Testis (tissue), 2 donors: ENCODE data around the gene LRP1B.

Source experiments
- CTCF ChIP-seq, 3 experiments: fragments of 450-650 bp in 2 of 3; fragments of 200-600 bp in 1 of 3; sonication (generic) in 1 of 3; IDR thresholded peaks; one replicate each; pipeline ENCODE4 v1.5.1; 2016 to 2019; ENCODE audit warnings: antibody characterized with exemption in 3 of 3, mild to moderate bottlenecking in 2 of 3, moderate library complexity in 1 of 3
- POLR2A ChIP-seq: fragments of 450-650 bp; IDR thresholded peaks from one replicate; pipeline ENCODE4 v1.6.1; 2017; ENCODE audit warnings: antibody characterized with exemption, mild to moderate bottlenecking, moderate library complexity

- TF ChIP-seq POLR2A: no peak
- no peak for TF ChIP-seq CTCF (IDR thresholded peaks at IDR 0.05)
These were observed 1545.8 kb downstream of the LRP1B start for GRCh38 chr2:140585016-140585415.
